ENCODE results near the gene TRNAU1AP.
A peak's percentile ranks its signal among the peaks of the same experiment; 100 is the strongest.

The TRNAU1AP gene

DNA sequence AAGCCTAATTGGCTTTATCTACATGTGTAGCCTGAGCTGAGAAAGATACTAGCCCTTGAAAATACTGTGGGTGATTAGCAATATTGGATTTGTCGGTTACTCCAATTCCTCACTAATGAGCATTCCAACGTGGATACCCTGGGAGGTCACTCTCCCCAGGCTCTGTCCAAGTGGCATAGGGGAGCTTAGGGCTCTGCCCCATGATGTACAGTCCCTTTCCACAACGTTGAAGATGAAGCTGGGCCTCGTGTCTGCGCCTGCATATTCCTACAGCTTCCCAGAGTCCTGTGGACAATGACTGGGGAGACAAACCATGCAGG is 44.5 kb upstream of the TRNAU1AP start:
- Histone ChIP-seq H3K9me2 (replicated peaks; ENCODE audit: control insufficient read depth, low read length) (no peaks in the 10 kb centered on the region), H3K27ac (ENCODE audit: low read depth, low read length) (peak overlapping the region; percentile 93), H3K4me1 (ENCODE audit: control insufficient read depth, low read length) (peaks cover 66% of the 10 kb centered on the region), H3K79me2 (ENCODE audit: control insufficient read depth, low read length) (peaks cover 47% of the 10 kb centered on the region), H3F3A (ENCODE audit: control insufficient read depth, insufficient read depth) (peaks cover 85% of the 10 kb centered on the region), H3K36me3 (ENCODE audit: control insufficient read depth, low read length) (peaks cover 78% of the 10 kb centered on the region), H3K4me2 (ENCODE audit: low read length) (peak overlapping the region; percentile 88), H3K27me3 (ENCODE audit: control insufficient read depth, low read length) (no peaks in the 10 kb centered on the region; the same call in 1 of the 2 replicates), H4K20me1 (ENCODE audit: control insufficient read depth, insufficient read depth, low read depth, low read length) (no peaks in the 10 kb centered on the region), H3K9me3 (ENCODE audit: control insufficient read depth, insufficient read depth, low read length) (no peaks in the 10 kb centered on the region), H3K4me3 (ENCODE audit: low read length) (peak overlapping the region; percentile 97)
- no peak for TF ChIP-seq EZH2phosphoT487 (IDR thresholded peaks at IDR 0.05; ENCODE audit: borderline replicate concordance, low read length)
- TF ChIP-seq, protein P1, sequence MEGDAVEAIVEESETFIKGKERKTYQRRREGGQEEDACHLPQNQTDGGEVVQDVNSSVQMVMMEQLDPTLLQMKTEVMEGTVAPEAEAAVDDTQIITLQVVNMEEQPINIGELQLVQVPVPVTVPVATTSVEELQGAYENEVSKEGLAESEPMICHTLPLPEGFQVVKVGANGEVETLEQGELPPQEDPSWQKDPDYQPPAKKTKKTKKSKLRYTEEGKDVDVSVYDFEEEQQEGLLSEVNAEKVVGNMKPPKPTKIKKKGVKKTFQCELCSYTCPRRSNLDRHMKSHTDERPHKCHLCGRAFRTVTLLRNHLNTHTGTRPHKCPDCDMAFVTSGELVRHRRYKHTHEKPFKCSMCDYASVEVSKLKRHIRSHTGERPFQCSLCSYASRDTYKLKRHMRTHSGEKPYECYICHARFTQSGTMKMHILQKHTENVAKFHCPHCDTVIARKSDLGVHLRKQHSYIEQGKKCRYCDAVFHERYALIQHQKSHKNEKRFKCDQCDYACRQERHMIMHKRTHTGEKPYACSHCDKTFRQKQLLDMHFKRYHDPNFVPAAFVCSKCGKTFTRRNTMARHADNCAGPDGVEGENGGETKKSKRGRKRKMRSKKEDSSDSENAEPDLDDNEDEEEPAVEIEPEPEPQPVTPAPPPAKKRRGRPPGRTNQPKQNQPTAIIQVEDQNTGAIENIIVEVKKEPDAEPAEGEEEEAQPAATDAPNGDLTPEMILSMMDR (IDR thresholded peaks at IDR 0.05; ENCODE audit: low read depth, low read length, poor library complexity, severe bottlenecking), result no peak

DNA sequence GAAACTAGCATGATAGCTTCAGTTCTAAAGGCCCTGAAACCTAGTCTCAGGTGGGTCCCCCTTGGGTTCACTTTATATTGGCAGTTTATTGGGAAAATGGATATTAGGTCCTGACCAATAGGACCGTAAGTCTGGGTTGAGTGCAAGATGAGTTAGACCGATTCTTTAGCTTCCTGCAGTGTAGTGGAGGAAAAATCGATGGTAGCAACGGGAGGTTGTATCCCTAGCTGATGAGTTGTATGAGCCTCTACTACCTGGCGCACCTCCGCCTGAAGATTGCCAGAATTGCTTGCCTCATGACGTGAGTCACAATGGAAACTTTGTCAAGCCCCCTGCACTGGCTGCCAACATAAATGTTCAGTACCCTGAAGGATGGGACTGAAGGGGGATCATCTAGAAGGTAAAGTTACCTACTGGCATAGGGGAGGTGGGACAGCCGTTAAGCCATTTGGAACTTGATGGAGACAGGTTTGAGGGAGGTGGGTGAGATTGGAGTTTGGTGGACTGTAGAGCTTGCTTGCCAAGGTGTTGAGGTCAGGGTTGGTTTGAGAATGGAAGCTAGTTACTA is 43.1 kb upstream of the TRNAU1AP start:
- no peaks in the 10 kb centered on the region; the same call in 1 of the 2 replicates for H3K27me3 ChIP-seq (ENCODE audit: control insufficient read depth, low read length)
- peak overlapping the region; percentile 88 for H3K4me2 ChIP-seq (ENCODE audit: low read length)
- H3F3A ChIP-seq (ENCODE audit: control insufficient read depth, insufficient read depth), result peaks cover 89% of the 10 kb centered on the region
- H3K4me1 ChIP-seq (ENCODE audit: control insufficient read depth, low read length), result peaks cover 63% of the 10 kb centered on the region
- no peaks in the 10 kb centered on the region for H4K20me1 ChIP-seq (ENCODE audit: control insufficient read depth, insufficient read depth, low read depth, low read length)
- H3K36me3 ChIP-seq (ENCODE audit: control insufficient read depth, low read length), result peaks cover 83% of the 10 kb centered on the region
- peak overlapping the region; percentile 97 for H3K4me3 ChIP-seq (ENCODE audit: low read length)
- TF ChIP-seq, protein P1 (IDR thresholded peaks at IDR 0.05; ENCODE audit: low read depth, low read length, poor library complexity, severe bottlenecking), result no peak
- H3K9me2 ChIP-seq (replicated peaks; ENCODE audit: control insufficient read depth, low read length), result no peaks in the 10 kb centered on the region
- no peaks in the 10 kb centered on the region for H3K9me3 ChIP-seq (ENCODE audit: control insufficient read depth, insufficient read depth, low read length)
- H3K79me2 ChIP-seq (ENCODE audit: control insufficient read depth, low read length), result peaks cover 47% of the 10 kb centered on the region
- peak overlapping the region; percentile 93 for H3K27ac ChIP-seq (ENCODE audit: low read depth, low read length)

DNA sequence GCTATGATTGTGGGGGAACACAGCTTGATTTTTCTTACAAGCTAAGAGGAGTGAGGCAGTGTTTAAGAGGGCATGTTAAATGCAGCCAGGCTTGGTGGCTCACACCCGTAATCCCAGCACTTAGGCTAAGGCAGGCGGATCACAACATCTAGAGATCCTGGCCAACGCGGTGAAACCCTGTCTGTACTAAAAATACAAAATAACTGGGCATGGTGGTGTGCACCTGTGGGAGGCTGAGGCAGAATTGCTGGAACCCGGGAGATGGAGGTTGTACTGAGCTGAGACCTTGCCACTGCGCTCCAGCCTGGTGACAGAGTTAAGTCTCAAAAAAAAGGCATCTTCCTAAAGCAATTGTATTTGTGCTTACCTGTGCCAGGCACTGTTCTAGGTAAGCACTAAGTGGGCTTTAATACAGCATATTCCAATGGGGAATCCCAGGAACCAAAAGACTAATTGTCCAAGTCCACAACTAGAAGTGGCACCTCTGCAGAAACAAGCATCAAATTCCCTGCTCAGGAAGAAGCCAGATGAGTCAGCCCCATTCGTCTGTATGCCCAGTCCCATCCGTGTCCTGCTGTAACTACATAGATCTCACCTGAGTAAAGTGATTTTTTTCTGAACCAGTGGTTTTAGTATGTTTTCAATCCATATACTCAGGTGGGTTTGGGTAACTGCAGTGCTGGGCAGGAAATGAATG is 42.5 kb upstream of the TRNAU1AP start:
- Histone ChIP-seq H3K27ac (ENCODE audit: low read depth, low read length) (peak overlapping the region; percentile 93), H3F3A (ENCODE audit: control insufficient read depth, insufficient read depth) (peaks cover 89% of the 10 kb centered on the region), H3K4me2 (ENCODE audit: low read length) (peak overlapping the region; percentile 88), H3K4me3 (ENCODE audit: low read length) (peak overlapping the region; percentile 97), H3K27me3 (ENCODE audit: control insufficient read depth, low read length) (no peaks in the 10 kb centered on the region; the same call in 1 of the 2 replicates), H3K36me3 (ENCODE audit: control insufficient read depth, low read length) (peaks cover 81% of the 10 kb centered on the region), H3K9me2 (replicated peaks; ENCODE audit: control insufficient read depth, low read length) (no peaks in the 10 kb centered on the region), H3K4me1 (ENCODE audit: control insufficient read depth, low read length) (peaks cover 61% of the 10 kb centered on the region), H3K79me2 (ENCODE audit: control insufficient read depth, low read length) (peaks cover 43% of the 10 kb centered on the region), H3K9me3 (ENCODE audit: control insufficient read depth, insufficient read depth, low read length) (no peaks in the 10 kb centered on the region), H4K20me1 (ENCODE audit: control insufficient read depth, insufficient read depth, low read depth, low read length) (no peaks in the 10 kb centered on the region)
- TF ChIP-seq EZH2phosphoT487 (IDR thresholded peaks at IDR 0.05; ENCODE audit: borderline replicate concordance, low read length), result no peak
- TF ChIP-seq, protein P1 (IDR thresholded peaks at IDR 0.05; ENCODE audit: low read depth, low read length, poor library complexity, severe bottlenecking), result no peak

All from DOHH2 (cell line).